GM23248 (cell line): Measurements from ENCODE around the gene SMYD4.

ENCODE experiments used
- EZH2 ChIP-seq: fragments of 200-600 bp; sonication (generic); IDR thresholded peaks from 2 replicates; pipeline ENCODE4 v1.6.1; 2018; ENCODE audit warnings: antibody characterized with exemption, mild to moderate bottlenecking; ENCODE audit not compliant: insufficient read depth, poor library complexity, severe bottlenecking
- EZH2phosphoT487 ChIP-seq: fragments of 200-600 bp; sonication (generic); IDR thresholded peaks from 2 replicates; pipeline ENCODE4 v1.6.1; 2018; ENCODE audit warnings: antibody characterized with exemption, moderate library complexity, mild to moderate bottlenecking, low read depth; ENCODE audit not compliant: insufficient read depth

DNA sequence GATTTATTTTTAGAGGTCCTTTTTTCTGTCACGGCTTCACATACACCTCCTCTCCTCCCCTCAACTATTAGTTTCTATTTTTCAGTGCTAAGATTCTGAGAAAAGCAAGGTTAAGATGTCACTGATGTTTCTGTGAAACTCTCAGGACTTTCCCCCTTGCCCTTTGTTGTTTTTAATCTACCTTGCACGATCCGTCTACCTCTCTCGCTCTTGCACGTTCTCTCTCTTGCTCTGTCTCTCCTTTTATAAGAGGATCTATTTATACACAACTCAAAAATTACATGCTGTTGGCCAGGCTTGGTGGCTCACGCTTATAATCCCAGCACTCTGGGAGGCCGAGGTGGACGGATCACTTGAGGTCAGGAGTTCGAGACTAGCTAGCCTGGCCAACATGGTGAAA is 43.7 kb upstream of the SMYD4 start:
- TF ChIP-seq EZH2phosphoT487 (no peak), EZH2 (no peak)
